K562 (cell line): ENCODE results near the gene LRP1. TPM values are rescaled to one million over a fixed set of nuclear protein-coding genes. Genes with fewer than 3 reads are reported as not detected.

Source experiments
- CBFA2T2 ChIP-seq: fragments of 450-650 bp; conservative IDR thresholded peaks from 2 replicates; pipeline ENCODE4 v1.6.1; 2017; ENCODE audit warnings: mild to moderate bottlenecking
- CSDE1 ChIP-seq, 2 experiments: fragments of 450-650 bp; IDR thresholded peaks; 2 replicates each; pipeline ENCODE4 v1.6.1; 2016; ENCODE audit warnings: mild to moderate bottlenecking in 1 of 2
- HDAC8 ChIP-seq: fragments of 450-650 bp; IDR thresholded peaks from 2 replicates; pipeline ENCODE4 v1.6.1; 2016; ENCODE audit warnings: mild to moderate bottlenecking, missing genetic modification characterization, moderate library complexity, missing compliant biosample characterization
- HOXB6 ChIP-seq: fragments of 250-450 bp; sonication (Bioruptor Pico); IDR thresholded peaks from 2 replicates; pipeline ENCODE4 v1.5.1; 2022; ENCODE audit warnings: mild to moderate bottlenecking, borderline replicate concordance
- MCM2 ChIP-seq: fragments of 450-650 bp; IDR thresholded peaks from 2 replicates; pipeline ENCODE4 v1.6.1; 2017; ENCODE audit warnings: low read depth, mild to moderate bottlenecking
- MYC ChIP-seq, 2 experiments: fragments of 250-450 bp in 1 of 2; sonication (Bioruptor Pico) in 1 of 2; IDR thresholded peaks; 2 replicates each; pipeline versions ENCODE4 v1.5.1 to v1.6.1; 2012 to 2021; ENCODE audit warnings: low read depth in 2 of 2, borderline replicate concordance in 1 of 2, improper control_type of control experiment in 1 of 2, low read length in 1 of 2, mild to moderate bottlenecking in 1 of 2, moderate library complexity in 1 of 2
- NCOA1 ChIP-seq: fragments of 450-650 bp; IDR thresholded peaks from 2 replicates; pipeline ENCODE4 v1.6.1; 2016; ENCODE audit warnings: low read depth
- NFATC3 ChIP-seq: fragments of 450-650 bp; IDR thresholded peaks from 2 replicates; pipeline ENCODE4 v1.6.1; 2017; ENCODE audit warnings: mild to moderate bottlenecking
- POLR2AphosphoS2 ChIP-seq: IDR thresholded peaks from 2 replicates; pipeline ENCODE4 v1.6.1; 2012; ENCODE audit warnings: low read length, improper control_type of control experiment
- POLR2G ChIP-seq: fragments of 200-400 bp; formaldehyde crosslinking; IDR thresholded peaks from 2 replicates; pipeline ENCODE4 v1.6.1; 2017; ENCODE audit warnings: low read depth, mild to moderate bottlenecking, antibody characterized with exemption, low read length, moderate library complexity
- PTBP1 ChIP-seq: fragments of 200-400 bp; formaldehyde crosslinking; IDR thresholded peaks from 2 replicates; pipeline ENCODE4 v1.6.1; 2017; ENCODE audit warnings: low read depth, low read length
- PTRF ChIP-seq: fragments of 450-650 bp; IDR thresholded peaks from 2 replicates; pipeline ENCODE4 v1.6.1; 2016; ENCODE audit warnings: mild to moderate bottlenecking, missing genetic modification characterization, missing compliant biosample characterization
- RAD21 ChIP-seq, 2 experiments: fragments of 250-450 bp in 1 of 2; fragments of 450-650 bp in 1 of 2; sonication (Bioruptor Pico) in 1 of 2; formaldehyde crosslinking in 1 of 2; IDR thresholded peaks in 1 of 2; conservative IDR thresholded peaks in 1 of 2; 2 replicates each; pipeline versions ENCODE4 v1.4.0 to v1.8.0; 2020 to 2022; ENCODE audit warnings: mild to moderate bottlenecking in 2 of 2, moderate library complexity in 1 of 2
- RBFOX2 ChIP-seq: fragments of 200-400 bp; formaldehyde crosslinking; IDR thresholded peaks from 2 replicates; pipeline ENCODE4 v1.6.1; 2017; ENCODE audit warnings: low read depth, mild to moderate bottlenecking, low read length, moderate library complexity
- SMARCC2 ChIP-seq: fragments of 450-650 bp; IDR thresholded peaks from 2 replicates; pipeline ENCODE4 v1.6.1; 2017; ENCODE audit warnings: antibody characterized with exemption, moderate library complexity, mild to moderate bottlenecking, low read depth
- SRF ChIP-seq, 2 experiments: fragments of 250-450, 450-650 bp in 1 of 2; sonication (Bioruptor Pico) in 1 of 2; sonication (generic) in 1 of 2; formaldehyde crosslinking; IDR thresholded peaks; 2 replicates each; pipeline versions ENCODE4 v1.5.0 to v1.5.1; 2020 to 2022; ENCODE audit warnings: mild to moderate bottlenecking in 1 of 2, missing genetic modification reagents in 1 of 2
- TARDBP ChIP-seq: fragments of 450-650 bp; IDR thresholded peaks from 2 replicates; pipeline ENCODE4 v1.6.1; 2016
- TRIM28 ChIP-seq: fragments of 450-650 bp; IDR thresholded peaks from 2 replicates; pipeline ENCODE4 v1.6.1; 2017
- ZC3H11A ChIP-seq: IDR thresholded peaks from 2 replicates; pipeline ENCODE4 v1.6.1; 2012; ENCODE audit warnings: low read depth, low read length, improper control_type of control experiment
- ZC3H4 ChIP-seq: sonication (generic); formaldehyde crosslinking; IDR thresholded peaks from 2 replicates; pipeline ENCODE4 v1.9.0; 2021; ENCODE audit warnings: missing genetic modification reagents, borderline replicate concordance
- ZNF133 ChIP-seq: fragments of 250-450 bp; sonication (Bioruptor Pico); IDR thresholded peaks from 2 replicates; pipeline ENCODE4 v1.4.0; 2020; ENCODE audit warnings: mild to moderate bottlenecking
- polyA plus RNA-seq, 8 experiments: library from polyadenylated mRNA; depleted of rRNA in 4 of 8; stranded (reverse) in 5 of 8; unstranded in 3 of 8; fragments of >200 nt; fragmentation: Nextera tagmentation in 2 of 8; fragmentation: Illumina TruSeq in 1 of 8; extraction: Ambion mirVana in 2 of 8; extraction: Trizol in 1 of 8; gene quantifications; 2 replicates each; pipeline versions ENCODE4 v1.2.1 to v1.2.3, GENCODE V29; 2011 to 2014; ENCODE audit warnings: inconsistent platforms in 1 of 8, missing spikeins in 1 of 8
- total RNA-seq, 7 experiments: library from RNA; depleted of rRNA in 6 of 7; stranded (reverse); fragments of >200 nt in 6 of 7; fragmentation: Illumina TruSeq in 2 of 7; extraction: Trizol in 2 of 7; gene quantifications; 2 replicates each; pipeline versions ENCODE4 v1.2.1 to v1.2.3, GENCODE V29; 2011 to 2021; ENCODE audit warnings: low replicate concordance in 1 of 7
- TF ChIP-seq, protein P1 (sequence below): fragments of 450-650 bp; IDR thresholded peaks from 2 replicates; pipeline ENCODE4 v1.6.1; 2016; ENCODE audit warnings: low read depth, mild to moderate bottlenecking, moderate library complexity
- TF ChIP-seq, protein P2 (sequence below), 2 experiments: fragments of 250-450 bp in 1 of 2; fragments of 450-650 bp in 1 of 2; sonication (Bioruptor Pico) in 1 of 2; IDR thresholded peaks; 2 replicates each; pipeline versions ENCODE4 v1.6.1 to v1.8.0; 2016 to 2021; ENCODE audit warnings: mild to moderate bottlenecking in 2 of 2, moderate library complexity in 2 of 2, missing compliant biosample characterization in 1 of 2, missing genetic modification characterization in 1 of 2
- TF ChIP-seq, protein P3 (sequence below): IDR thresholded peaks from 2 replicates; pipeline ENCODE4 v1.6.1; 2012; ENCODE audit warnings: low read depth, low read length, improper control_type of control experiment, borderline replicate concordance
- TF ChIP-seq, protein P4 (sequence below): fragments of 250-450 bp; sonication (Bioruptor Pico); IDR thresholded peaks from 2 replicates; pipeline ENCODE4 v1.6.1; 2021; ENCODE audit warnings: mild to moderate bottlenecking

LRP1 gene
- total and polyA plus RNA-seq, 9 of the 15 experiments (the other 6 are each of a cell fraction or from before 2014, with no cell fraction given): 0.04 to 0.64 (median 0.19) TPM; not detected in 2

DNA sequence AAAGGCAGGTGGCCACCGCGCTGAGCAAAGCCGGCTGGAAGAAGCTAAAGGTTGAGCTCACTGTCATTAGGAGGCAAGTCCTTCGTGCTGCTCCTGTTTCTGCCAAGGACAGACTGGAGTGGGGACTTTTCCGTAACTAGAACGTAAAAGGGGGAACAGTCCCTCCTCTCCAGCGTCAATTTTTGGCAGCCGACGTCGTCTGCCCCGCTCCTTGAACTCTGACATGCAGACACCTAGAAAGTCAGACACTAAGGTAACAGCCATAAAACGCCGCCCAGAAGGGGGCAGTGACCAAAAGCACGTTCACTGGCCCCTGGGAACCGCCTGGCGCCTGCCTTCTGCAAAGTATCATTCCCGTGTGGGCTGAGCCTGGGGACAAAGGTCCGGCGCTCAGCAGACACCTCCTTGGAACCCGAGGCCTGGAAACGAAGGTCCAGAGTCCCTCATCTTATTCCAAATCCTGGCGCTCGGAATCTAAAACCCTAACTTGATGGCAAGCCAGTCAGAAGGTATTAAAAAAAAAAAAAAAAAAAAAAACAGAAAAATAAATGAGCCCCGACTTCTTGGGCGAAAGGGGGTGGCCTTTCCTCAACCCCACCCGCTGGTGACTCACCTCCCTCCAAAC, 1.1 kb upstream of the LRP1 start (continued):
- TF ChIP-seq MYC (IDR thresholded peaks at IDR 0.05; ENCODE audit: low read depth, low read length): peak; percentile 68
- no peak for TF ChIP-seq MYC (CRISPR knock-in tag; IDR thresholded peaks at IDR 0.05; ENCODE audit: borderline replicate concordance, low read depth)
- no peak for TF ChIP-seq CBFA2T2
- TF ChIP-seq RAD21 (CRISPR knock-in tag; conservative IDR thresholded peaks at IDR 0.05 in 1 of 2, IDR thresholded peaks at IDR 0.05 in 1 of 2): peak; percentile 40 to 62
- TF ChIP-seq POLR2G: peak; percentile 53
- no peak for TF ChIP-seq PTBP1
- TF ChIP-seq NCOA1: no peak
- 0 out of 2 replicates have a peak, but pooled peaks have one; percentile 28 for TF ChIP-seq TRIM28
- no peak for TF ChIP-seq ZC3H11A
- no peak for TF ChIP-seq CSDE1 (IDR thresholded peaks at IDR 0.05)
- no peak for TF ChIP-seq HDAC8 (tag)
- TF ChIP-seq NFATC3: no peak
- no peak for TF ChIP-seq ZNF133 (CRISPR knock-in tag)
- TF ChIP-seq PTRF (tag): no peak
- TF ChIP-seq HOXB6 (CRISPR knock-in tag): no peak
- TF ChIP-seq, protein P1, sequence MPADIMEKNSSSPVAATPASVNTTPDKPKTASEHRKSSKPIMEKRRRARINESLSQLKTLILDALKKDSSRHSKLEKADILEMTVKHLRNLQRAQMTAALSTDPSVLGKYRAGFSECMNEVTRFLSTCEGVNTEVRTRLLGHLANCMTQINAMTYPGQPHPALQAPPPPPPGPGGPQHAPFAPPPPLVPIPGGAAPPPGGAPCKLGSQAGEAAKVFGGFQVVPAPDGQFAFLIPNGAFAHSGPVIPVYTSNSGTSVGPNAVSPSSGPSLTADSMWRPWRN: no peak
- no peak for TF ChIP-seq TARDBP
- no peak for TF ChIP-seq POLR2AphosphoS2
- TF ChIP-seq, protein P2, sequence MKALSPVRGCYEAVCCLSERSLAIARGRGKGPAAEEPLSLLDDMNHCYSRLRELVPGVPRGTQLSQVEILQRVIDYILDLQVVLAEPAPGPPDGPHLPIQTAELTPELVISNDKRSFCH (CRISPR knock-in tag; IDR thresholded peaks at IDR 0.05): no peak
- TF ChIP-seq, protein P2 (tag; IDR thresholded peaks at IDR 0.05): no peak
- TF ChIP-seq ZC3H4: no peak
- 0 out of 2 replicates have a peak, but pooled peaks have one; percentile 35 for TF ChIP-seq SMARCC2
- peak in 1 of 2 experiments; percentile 27; a peak in 1 of 4 replicates for TF ChIP-seq SRF (CRISPR knock-in tag; IDR thresholded peaks at IDR 0.05)
- TF ChIP-seq RBFOX2: no peak
- TF ChIP-seq, protein P3, sequence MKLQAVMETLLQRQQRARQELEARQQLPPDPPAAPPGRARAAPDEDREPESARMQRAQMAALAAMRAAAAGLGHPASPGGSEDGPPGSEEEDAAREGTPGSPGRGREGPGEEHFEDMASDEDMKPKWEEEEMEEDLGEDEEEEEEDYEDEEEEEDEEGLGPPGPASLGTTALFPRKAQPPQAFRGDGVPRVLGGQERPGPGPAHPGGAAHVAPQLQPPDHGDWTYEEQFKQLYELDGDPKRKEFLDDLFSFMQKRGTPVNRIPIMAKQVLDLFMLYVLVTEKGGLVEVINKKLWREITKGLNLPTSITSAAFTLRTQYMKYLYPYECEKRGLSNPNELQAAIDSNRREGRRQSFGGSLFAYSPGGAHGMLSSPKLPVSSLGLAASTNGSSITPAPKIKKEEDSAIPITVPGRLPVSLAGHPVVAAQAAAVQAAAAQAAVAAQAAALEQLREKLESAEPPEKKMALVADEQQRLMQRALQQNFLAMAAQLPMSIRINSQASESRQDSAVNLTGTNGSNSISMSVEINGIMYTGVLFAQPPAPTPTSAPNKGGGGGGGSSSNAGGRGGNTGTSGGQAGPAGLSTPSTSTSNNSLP: no peak
- TF ChIP-seq MCM2: no peak
- TF ChIP-seq, protein P4, sequence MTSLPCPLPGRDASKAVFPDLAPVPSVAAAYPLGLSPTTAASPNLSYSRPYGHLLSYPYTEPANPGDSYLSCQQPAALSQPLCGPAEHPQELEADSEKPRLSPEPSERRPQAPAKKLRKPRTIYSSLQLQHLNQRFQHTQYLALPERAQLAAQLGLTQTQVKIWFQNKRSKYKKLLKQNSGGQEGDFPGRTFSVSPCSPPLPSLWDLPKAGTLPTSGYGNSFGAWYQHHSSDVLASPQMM (CRISPR knock-in tag): no peak
